Measurements from ENCODE around the gene TSPOAP1. TPM values are rescaled to one million over a fixed set of nuclear protein-coding genes. Genes with fewer than 3 reads are reported as not detected.

TSPOAP1 gene
- total RNA-seq, 1 experiment from 2014 or later: 10.9 TPM

- Mint-ChIP-seq H3K9me3 (no peaks in the 10 kb centered on the region), H3K27me3 (ENCODE audit: low read depth) (peaks cover 16% of the 10 kb centered on the region), H3K4me3 (no peak overlapping the region), H3K4me1 (no peaks in the 10 kb centered on the region), H3K27ac (no peak overlapping the region), H3K36me3 (no peaks in the 10 kb centered on the region)
- POLR2A ChIA-PET: no interaction called here
- TF ChIP-seq EMX1 (CRISPR knock-in tag; IDR thresholded peaks at IDR 0.05) (no peak), ZBTB43 (CRISPR knock-in tag; IDR thresholded peaks at IDR 0.05) (no peak), AR (CRISPR knock-in tag; IDR thresholded peaks at IDR 0.05) (no peak), ZNF532 (CRISPR knock-in tag; IDR thresholded peaks at IDR 0.05; ENCODE audit: borderline replicate concordance) (no peak), ERG (CRISPR knock-in tag; IDR thresholded peaks at IDR 0.05) (no peak), FOXK1 (CRISPR knock-in tag; IDR thresholded peaks at IDR 0.05) (no peak), RORB (CRISPR knock-in tag; IDR thresholded peaks at IDR 0.05) (no peak), GRHL2 (CRISPR knock-in tag; IDR thresholded peaks at IDR 0.05; ENCODE audit: insufficient replicate concordance, severe bottlenecking) (no peak), E2F4 (CRISPR knock-in tag; IDR thresholded peaks at IDR 0.05; ENCODE audit: borderline replicate concordance, low read depth) (no peak), NFE2L1 (CRISPR knock-in tag; IDR thresholded peaks at IDR 0.05) (no peak), ATF1 (CRISPR knock-in tag; IDR thresholded peaks at IDR 0.05) (no peak), CREB1 (CRISPR knock-in tag; IDR thresholded peaks at IDR 0.05) (no peak), GABPB1 (CRISPR knock-in tag; IDR thresholded peaks at IDR 0.05) (no peak)
- DNase-seq (ENCODE audit: low spot score) (no peak), ATAC-seq (no peak)
- CTCF ChIA-PET: interaction anchor here (1.0 to 4.6 kb wide), 6 partner anchors 26 to 140 kb away, joined by 3 to 19 read pairs (median 6); partner anchors contain the start of gene RNF43
These were observed 50.6 kb downstream of the TSPOAP1 start for GRCh38 chr17:58277802-58278595.

Measured in WTC11 (cell line).